GM19455 (cell line): ENCODE measurements around the gene KCNA4.
"Not testable (repeated sequence)": the region's sequence is repeated elsewhere in the genome, so short reads cannot be mapped to it uniquely, and the experiment has no call there.

ENCODE experiments used
- ATAC-seq: cut with Tn5 transposase; IDR thresholded peaks from one replicate; pipeline ENCODE4 v1.9.1; 2021; ENCODE audit not compliant: unreplicated experiment

KCNA4 gene

DNA sequence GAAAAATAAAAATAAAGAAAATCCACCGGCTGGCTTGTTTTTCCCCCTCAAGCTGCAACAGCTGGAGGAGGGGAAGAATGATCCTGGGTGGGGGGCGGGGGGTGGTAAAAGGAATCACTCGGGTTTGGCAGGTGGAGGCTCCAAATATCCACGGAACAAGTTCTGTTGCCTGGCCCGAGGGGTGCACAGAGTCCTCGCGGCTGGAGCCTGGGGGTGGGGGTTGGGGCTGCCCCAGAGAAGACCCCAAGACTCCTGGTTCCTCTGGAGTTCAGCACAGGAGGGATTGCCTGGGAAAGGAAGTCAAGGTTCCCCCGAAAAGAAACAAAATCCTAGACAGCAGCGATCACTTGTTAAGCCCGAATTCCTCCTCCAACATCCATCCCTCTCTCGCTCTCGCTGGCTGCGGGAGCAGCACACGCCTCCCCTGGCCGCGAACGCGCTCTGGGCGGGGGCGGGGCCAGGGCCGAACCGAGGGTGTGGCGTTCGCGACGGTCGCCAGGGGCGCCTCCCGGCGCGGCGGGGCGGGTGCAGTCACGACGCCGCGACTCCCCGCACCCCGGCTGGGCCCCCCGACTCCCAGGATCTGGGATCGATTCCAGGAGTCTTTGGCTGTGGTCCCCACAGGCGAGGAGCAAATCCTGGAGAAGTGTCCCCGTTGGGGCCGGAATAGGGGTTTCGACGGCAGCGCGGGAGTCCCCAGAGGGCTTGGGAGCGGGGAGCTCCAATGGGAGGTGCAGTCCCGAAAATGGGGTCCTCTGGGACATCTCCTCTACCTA lies at the start of gene KCNA4:
Gene KCNA4, minus strand, starts transcription at position 443 of the 776 bp plus-strand sequence. CDS start 4,352 bp downstream, outside the sequence.
- no peak for ATAC-seq

DNA sequence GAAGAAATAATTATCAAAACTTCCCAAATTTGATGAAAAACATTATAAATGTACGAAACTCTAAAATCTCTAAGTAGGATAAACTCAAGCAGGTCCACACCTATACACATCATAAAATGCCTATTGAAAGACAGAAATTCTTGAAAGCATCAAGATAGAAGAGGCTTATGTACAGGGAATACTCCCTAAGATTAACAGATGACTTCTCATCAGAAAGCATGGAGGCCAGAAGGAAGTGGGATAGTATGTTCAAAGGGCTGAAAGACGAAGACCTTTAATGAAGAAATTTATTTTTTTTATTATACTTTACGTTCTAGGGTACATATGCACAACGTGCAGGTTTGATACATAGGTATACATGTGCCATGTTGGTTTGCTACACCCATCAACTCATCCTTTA lies 45.3 kb upstream of the KCNA4 start:
- no peak for ATAC-seq

DNA sequence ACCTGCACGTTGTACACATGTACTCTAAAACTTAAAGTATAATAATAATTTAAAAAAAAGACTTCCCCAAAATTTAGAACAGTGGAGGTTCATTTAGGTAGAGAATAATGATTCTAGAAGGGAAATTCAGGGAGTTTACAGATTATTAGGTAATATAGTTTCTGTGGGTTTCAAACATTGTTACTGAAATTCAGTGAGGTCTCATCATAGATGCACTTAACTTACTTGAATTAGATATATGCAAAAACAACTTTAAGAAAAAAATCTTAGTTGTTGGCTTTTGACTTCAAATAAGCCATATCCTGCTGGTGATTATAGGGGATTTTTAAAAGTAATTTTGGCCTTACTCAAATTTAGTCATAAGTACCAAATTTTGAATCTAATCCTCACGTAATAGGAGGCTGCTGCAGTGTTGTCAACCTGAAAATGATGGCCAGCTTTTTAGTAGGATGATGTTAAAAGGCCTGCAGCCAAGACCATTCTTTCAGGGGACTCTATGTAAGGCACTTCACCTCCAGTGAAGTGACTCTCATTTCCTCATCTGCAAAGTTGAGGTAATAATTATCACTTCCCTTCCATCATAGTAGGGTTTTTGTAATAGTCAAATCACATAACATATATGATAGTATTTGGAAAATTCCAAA lies 42.5 kb upstream of the KCNA4 start:
- ATAC-seq: no peak

DNA sequence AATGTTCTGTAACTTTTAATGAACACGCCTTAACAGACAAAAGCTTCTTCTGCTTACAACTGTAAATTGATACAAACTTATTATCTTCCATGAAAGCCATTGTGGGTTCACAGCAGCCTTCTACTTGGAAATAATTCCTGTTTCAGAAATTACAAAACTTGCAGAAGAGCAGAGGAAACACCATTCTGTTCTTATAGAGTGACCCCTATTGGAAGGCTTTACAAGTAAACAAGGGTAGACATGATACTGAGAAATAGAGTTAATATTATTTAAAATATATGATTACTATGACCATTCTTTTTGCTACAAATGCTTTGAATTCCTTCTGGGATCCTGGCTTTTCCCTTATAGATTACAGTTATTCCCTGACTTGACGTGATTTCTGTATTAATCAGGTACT lies 32.4 kb upstream of the KCNA4 start:
- no peak for ATAC-seq

DNA sequence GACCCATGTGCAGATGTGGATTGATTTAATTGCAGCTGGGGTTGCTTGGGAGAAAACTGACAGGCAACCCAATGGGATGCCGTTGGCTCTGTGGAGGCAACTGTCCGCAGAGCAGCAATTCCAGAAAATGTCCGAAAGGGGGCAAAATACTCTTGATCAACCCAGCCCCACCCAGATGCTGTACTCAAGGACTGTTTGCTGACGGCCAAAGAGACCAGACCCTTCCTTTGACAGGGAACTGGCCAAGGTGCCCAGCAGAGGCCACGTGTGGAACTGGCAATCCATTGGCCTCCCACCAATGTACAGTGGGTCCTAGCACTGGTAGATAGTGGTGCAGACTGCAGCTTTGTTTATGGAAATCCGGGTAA lies 29.7 kb upstream of the KCNA4 start:
- no peak for ATAC-seq

DNA sequence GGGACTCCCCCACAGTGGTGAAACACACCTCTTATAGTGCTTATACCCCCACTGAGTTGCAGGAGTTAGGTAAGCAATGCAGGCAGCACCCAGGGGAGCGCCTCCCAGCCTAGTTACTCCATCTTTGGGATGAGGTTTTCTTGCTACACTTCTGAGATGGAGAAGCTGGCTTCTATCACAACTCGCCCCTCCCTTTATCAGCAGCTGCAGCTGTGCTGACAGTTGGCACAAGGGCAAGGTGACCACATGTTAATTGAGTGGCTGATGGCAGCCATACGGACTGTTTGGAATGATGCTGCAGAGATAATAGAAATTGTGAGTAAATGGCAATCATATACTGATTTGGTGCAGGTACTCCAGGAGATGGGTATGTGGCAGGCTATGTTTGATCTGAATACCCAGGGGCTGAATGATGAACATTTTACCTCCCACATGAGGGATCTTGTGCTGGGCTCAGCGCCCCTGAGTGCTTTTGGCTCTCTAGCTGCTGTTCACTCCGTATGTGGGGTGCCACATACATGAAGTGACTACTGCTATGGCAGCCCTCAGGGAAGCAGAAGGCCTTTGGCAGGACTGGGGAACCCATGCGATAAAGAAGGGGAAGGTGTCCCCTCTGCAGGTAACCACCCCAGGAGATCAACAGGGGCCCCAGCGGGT lies 29.2 kb upstream of the KCNA4 start:
- ATAC-seq: no peak

DNA sequence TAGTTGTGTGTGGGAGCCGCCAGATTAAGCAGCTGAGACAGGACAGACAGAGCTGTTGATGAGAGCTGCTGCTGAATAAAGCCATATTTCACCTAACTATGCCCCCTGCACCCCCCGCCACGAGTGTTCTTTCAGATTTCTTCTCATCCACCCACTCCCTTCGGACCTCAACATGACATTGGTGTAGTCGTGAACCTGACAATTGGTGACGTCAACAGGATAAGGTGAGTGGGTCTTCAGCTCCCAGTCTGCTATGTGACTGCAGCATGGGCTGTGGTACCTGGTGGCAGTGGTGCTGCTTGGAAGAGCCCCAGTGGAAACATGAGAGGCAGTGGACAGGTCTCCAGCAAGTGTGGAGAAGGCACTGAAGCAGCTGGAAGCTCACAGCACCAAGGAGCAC lies 28.3 kb upstream of the KCNA4 start:
- no peak for ATAC-seq

DNA sequence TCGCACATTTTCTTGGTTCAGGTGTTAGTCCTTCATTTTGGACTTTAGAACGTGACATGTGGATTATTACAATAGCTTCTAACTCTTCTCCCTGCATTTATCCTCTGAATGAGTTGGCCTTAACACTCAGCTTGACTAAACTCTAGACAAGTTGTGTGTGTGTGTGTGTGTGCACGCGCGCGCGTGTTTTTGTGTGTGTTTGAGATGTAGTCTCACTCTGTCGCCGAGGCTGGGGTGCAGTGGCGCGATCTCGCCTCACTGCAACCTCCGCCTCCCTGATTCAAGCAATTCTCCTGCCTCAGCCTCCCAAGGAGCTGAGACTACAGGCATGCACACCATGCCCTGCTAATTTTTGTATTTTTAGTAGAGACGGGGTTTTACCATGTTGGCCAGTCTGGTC lies 24.3 kb upstream of the KCNA4 start:
- no peak for ATAC-seq

DNA sequence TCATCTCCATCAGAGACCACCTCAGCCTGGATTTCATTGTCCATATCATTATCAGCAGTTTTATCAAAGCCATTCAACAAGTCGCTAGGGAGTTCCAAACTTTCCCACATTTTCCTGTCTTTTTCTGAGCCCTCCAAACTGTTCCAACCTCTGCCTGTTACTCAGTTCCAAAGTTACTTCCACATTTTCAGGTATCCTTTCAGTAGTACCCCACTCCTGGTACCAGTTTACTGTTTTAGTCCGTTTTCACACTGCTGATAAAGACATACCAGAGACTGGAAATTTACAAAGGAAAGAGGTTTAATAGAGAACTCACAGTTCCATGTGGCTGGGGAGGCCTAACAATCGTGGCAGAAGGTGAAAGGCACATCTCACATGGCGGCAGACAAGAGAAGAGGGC lies 17.9 kb upstream of the KCNA4 start:
- ATAC-seq: not testable (repeated sequence)

DNA sequence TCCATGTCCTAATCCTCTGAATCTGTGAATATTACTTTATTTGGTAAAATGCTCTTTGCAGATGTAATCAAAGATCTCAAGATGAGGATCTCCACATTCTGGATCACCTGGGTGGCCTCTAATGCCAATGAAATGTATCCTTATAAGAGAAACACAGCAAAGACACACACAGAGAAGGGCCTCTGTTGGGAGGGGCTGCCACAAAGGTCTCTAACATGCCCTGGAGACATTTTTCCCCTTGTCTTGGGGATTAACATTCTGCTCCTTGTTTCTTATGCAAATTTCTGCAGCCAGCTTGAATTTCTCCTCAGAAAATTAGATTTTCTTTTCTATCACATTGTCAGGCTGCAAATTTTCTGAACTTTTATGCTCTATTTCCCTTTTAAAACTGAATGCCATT lies 17.3 kb upstream of the KCNA4 start:
- ATAC-seq: not testable (repeated sequence)

DNA sequence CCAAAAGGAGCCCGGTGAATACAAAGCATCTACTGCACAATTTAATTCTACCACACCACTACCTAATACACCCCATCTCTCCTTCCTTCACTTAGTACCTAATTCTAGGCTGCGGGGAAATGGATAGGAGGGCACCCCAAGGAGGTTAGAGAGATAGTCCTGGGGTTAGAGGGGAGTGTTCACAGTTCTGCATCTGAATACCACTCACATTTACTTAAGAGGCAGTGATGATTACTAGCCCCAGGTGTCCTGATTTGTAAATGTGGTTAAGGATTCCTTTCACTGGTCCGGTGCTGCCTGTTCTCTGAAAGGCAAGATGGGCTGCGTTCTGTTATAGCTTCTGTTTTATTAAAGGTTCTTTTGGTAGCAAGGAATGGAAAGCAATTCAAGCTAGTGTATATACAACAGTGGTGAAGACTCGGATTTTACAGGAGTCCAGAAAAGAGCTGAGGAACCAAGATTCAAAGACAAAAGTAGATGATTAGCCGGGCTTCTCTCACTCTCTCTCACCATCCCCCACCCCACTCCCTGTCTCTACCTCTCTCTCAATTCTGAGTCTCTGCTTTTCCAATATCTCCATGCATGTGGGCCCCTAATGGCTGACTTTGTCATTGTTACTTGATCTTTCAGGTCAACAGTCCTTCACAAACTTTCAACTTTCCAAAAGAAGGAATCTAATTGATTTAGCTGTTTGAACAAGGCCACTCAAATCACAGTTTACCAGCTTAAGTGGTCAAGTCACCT lies 8.7 kb upstream of the KCNA4 start:
- no peak for ATAC-seq

DNA sequence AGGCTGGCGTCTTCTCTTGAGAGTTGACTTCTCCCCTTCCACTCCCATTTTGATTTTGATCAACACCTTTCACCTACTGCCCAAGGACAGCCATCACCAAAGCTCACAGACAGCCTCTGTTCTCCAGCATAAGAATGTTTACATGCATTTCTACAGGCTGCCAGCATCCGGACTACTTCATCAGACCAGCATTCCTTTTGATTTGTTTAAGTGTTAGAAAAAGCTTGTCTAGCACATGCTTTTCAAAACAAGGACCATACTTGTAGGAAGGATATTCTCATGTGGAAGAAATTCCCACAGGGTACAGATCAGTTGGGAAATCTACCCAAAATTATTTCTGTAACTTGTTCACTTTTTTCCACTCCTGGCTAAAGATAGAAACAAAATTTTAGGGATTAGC lies 6.2 kb upstream of the KCNA4 start:
- no peak for ATAC-seq

DNA sequence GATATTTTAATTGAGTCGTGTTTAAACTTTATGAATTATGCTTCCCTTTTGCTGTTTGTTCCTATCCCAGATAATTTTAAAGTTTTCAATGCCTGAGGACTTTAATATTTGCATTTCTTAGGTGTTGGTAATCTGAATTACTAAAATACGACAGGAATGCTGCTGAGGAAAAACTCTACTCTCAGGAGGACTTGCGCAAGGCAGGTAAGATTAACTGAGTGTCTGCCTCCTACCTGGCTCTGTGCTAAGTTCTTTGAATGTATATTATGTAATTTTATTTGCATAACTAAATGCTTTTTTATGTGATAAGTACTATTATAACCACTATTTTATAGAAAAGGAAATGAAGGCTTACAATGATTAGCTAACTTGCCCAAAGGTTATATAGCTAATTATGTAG lies 2.7 kb upstream of the KCNA4 start:
- ATAC-seq: no peak

DNA sequence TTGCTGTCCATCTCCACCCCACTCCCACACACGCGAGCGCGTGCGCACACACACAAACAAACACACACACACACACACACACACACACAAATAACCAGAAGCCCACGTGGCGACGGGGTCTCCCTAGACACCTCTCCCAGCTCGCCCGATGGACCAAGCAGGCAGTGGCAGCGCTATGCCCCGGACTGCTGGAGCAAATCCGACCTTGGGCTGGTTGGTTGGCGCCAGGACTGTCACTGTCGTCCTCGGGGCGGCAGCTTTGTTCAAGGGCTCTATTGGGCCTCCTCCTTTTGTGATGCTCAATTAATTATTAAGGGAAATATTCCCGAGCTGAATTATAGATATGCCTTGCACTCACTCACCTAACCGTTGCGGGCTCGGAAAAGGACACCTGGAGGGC lies 1.7 kb upstream of the KCNA4 start:
- ATAC-seq: no peak

DNA sequence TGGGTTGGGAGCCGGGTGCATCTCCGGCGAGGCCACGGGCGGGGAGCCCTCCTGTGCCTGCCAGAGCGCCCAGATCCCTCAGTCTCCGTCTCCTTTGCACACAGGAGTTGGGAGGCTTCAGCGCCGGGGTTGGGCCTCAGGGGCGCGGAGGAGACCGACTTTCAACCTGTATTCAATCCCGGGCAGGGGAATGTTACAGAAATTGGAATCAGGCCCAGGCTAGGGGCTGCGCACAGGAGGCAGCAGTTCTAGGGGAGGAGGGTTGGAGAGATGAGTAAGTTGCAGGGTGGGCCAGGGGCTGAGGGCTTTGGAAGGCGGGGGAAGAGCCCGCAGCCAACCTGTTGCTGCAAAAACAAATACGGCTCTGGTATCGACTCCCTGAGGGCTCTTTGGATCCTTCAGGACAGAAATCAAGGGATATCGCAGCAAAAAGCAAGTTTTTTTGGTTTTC lies 640 bp upstream of the KCNA4 start:
- no peak for ATAC-seq

DNA sequence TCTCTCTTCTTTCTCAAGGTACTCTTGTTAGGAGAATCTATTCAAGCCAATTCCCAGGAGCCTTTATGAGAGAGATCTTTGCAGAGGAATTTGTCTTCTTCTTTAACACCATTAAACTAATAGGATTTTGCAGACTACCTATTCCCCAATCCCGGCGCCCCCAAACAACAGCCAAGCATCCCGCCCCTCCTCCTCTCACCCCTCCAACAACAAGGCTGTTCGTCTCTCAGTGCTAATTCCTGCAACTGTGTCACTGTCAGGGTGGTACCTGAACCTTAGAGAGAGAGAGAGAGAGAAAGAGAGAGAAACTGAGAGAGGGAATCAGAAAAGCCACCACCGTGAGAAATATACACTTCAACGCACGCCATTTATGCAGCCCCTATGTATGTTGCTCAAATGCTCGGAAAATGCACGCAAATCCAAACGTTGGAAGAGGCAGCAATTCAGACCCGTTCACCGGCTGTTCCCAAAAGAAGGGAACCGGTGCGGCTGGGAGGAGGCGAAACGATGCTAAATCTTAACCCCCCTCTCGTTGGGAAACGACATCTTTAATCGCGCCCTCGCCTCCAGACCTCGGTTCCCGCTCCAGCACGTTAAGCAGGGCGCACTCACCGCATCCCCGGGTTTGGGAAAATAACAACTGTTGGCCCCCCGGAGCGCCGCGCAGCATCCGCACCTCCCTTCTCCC lies 961 bp downstream of the KCNA4 start:
- ATAC-seq: no peak

DNA sequence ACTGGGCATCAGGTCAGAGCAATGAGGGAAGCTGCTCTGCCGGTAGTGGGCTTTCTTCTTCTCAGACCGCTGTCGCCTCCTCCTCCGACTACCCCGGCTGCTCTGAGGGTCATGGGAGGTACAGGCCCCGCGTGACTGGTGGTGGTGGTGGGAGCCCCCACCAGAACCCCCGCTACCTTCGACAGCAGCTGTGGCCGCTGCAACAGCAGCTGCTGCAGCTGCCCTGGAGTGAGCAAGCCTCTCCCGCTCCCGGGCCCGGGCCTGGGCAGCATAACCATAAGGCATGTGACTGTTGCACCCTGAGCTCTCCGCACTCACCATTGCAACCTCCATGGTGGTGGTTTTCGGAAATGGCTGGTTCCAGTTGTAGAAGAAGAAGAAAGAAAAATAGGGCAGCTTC lies 4.5 kb downstream of the KCNA4 start:
- ATAC-seq: no peak

DNA sequence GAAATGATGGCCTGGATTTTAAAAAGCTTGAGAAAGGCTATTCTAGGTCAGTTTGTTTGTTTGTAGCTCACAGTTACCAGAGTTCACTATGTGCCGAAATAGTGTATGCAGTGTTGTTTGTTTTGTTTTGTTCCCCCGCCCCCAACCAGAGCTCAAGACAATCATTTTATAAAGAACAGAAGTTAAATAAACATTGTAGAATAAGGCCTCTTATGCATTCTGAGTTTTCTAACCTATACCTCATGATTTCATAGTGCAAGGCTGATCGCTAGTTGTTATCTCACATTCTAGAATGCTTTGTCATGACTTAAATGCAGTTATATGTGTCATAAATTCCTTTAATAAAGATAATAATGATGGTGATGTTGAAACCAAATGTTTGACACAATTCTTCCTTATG lies 7.8 kb downstream of the KCNA4 start:
- no peak for ATAC-seq

DNA sequence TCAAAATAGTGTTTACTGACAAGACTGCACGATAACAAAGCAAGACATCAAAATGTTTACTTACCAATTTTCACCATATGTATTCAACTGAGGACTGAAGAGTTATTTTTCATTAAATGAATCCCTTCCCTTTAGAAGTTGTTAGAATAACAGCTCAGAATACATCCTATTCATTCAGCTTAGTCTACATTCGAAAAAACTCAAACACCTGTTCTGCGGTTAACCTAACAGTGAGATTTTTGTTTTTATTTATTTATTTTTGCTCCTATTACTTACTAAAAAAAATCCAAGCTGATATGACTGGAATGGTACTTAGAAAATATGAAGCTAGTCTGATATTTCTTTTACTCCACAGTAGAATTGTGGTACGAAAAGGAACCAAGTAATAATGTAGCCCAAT lies 10.0 kb downstream of the KCNA4 start:
- no peak for ATAC-seq

DNA sequence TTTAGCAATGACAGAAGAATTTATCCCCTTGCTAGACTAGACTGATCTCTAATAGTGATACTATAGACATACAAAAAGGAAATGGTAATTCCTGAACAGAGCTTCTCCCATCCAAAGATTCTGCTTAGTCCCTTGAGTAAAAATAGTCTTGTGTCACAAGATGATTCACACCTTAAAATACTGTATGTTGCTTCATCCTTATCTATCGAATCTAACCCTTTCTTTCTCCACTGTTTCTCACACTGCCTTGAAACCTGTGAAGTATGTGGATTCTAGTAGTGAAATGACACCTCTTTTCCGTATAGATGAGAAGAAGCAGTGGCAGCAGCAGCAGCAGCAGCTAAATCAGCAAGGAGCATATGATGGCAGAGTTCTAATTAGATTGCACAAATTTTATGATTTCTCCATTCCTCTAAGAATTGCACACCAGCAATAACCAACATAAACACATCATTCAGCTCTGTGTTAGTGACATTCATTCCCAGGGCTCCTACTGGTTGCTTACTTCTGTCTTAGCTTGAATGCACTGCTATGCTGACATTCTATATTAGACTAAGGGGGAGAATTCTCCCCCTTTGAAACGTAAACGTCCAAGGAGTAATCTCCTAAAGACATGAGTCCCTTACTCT lies 14.6 kb downstream of the KCNA4 start:
- no peak for ATAC-seq
